SK-MEL-5 (cell line): ENCODE results near the gene PIEZO2. TPM values are rescaled to one million over a fixed set of nuclear protein-coding genes. Genes with fewer than 3 reads are reported as not detected.
A peak's percentile ranks its signal among the peaks of the same experiment; 100 is the strongest.

ENCODE experiments used
- DNase-seq: peaks from one replicate; pipeline ENCODE4 v3.0.0-alpha.2; 2016; ENCODE audit warnings: low read depth, low spot score
- in situ Hi-C: cut with HindIII; loops from 2 replicates; pipeline ENCODE4 v1.10.0; 2016; ENCODE audit warnings: low sequenced_read_pairs, high pct_unique_total_duplicates, low pct_unique_long_range_greater_than_20kb
- total RNA-seq: library from RNA; depleted of rRNA; stranded (reverse); fragments of >200 nt; shearing (Covaris generic); gene quantifications from 2 replicates; pipeline ENCODE4 v1.2.3, GENCODE V29; 2014

PIEZO2 gene
- total RNA-seq, 1 experiment from 2014 or later = 0.61 TPM

- no peak for DNase-seq
- in situ Hi-C loops = no loop called here
Observed at GRCh38 chr18:10912790-10913545, 236.4 kb downstream of the PIEZO2 start.

- in situ Hi-C loops = no loop called here
- no peak for DNase-seq
Observed at GRCh38 chr18:10909724-10910123, 239.6 kb downstream of the PIEZO2 start.

GRCh38 chr18:10908760-10909159 lies 240.6 kb downstream of the PIEZO2 start:
- in situ Hi-C loops = no loop called here
- DNase-seq = no peak

GRCh38 chr18:10907749-10908148 lies 241.6 kb downstream of the PIEZO2 start:
- no peak for DNase-seq
- in situ Hi-C loops = no loop called here

GRCh38 chr18:10901329-10901728 lies 248.0 kb downstream of the PIEZO2 start:
- DNase-seq = no peak
- in situ Hi-C loops = no loop called here

GRCh38 chr18:10900435-10900834 lies 248.9 kb downstream of the PIEZO2 start:
- in situ Hi-C loops = no loop called here
- DNase-seq = no peak

GRCh38 chr18:10899481-10899880 lies 249.9 kb downstream of the PIEZO2 start:
- DNase-seq = no peak
- in situ Hi-C loops = no loop called here

- no peak for DNase-seq
- in situ Hi-C loops = no loop called here
Observed at GRCh38 chr18:10898417-10898974, 250.9 kb downstream of the PIEZO2 start.

GRCh38 chr18:10896851-10897250 lies 252.5 kb downstream of the PIEZO2 start:
- in situ Hi-C loops = no loop called here
- DNase-seq = no peak

- in situ Hi-C loops = no loop called here
- no peak for DNase-seq
Observed at GRCh38 chr18:10895976-10896375, 253.4 kb downstream of the PIEZO2 start.

GRCh38 chr18:10894501-10894900 lies 254.9 kb downstream of the PIEZO2 start:
- DNase-seq = no peak
- in situ Hi-C loops = no loop called here

- no peak for DNase-seq
- in situ Hi-C loops = no loop called here
Observed at GRCh38 chr18:10893761-10894160, 255.6 kb downstream of the PIEZO2 start.

GRCh38 chr18:10893196-10893595 lies 256.2 kb downstream of the PIEZO2 start:
- in situ Hi-C loops = no loop called here
- no peak for DNase-seq

GRCh38 chr18:10892786-10893185 lies 256.6 kb downstream of the PIEZO2 start:
- DNase-seq = peak; percentile 33
- in situ Hi-C loops = no loop called here

- in situ Hi-C loops = no loop called here
Observed at GRCh38 chr18:10890022-10890421, 259.3 kb downstream of the PIEZO2 start.

GRCh38 chr18:10878703-10879102 lies 270.7 kb downstream of the PIEZO2 start:
- in situ Hi-C loops = no loop called here
- no peak for DNase-seq

More at GRCh38 chr18:10890022-10890421, 259.3 kb downstream of the PIEZO2 start:
- DNase-seq = no peak

GRCh38 chr18:10877987-10878386 lies 271.4 kb downstream of the PIEZO2 start:
- in situ Hi-C loops = no loop called here
- no peak for DNase-seq

- DNase-seq = no peak
- in situ Hi-C loops = no loop called here
Observed at GRCh38 chr18:10875811-10876210, 273.6 kb downstream of the PIEZO2 start.

- in situ Hi-C loops = no loop called here
- DNase-seq = no peak
Observed at GRCh38 chr18:10872304-10872703, 277.1 kb downstream of the PIEZO2 start.
